Rectal smooth muscle tissue (tissue), 1 donor: Measurements from ENCODE around the gene ROBO1.

ENCODE experiments used
- H3K27ac ChIP-seq: one replicate; pipeline ENCODE4 v1.7.0; 2013; ENCODE audit warnings: low read depth, low read length, inconsistent platforms
- H3K27me3 ChIP-seq: one replicate; pipeline ENCODE4 v1.7.0; 2013; ENCODE audit warnings: low read length; ENCODE audit not compliant: control insufficient read depth, insufficient read depth
- H3K36me3 ChIP-seq: one replicate; pipeline ENCODE4 v1.7.0; 2013; ENCODE audit warnings: low read length; ENCODE audit not compliant: control insufficient read depth, insufficient read depth
- H3K4me1 ChIP-seq: one replicate; pipeline ENCODE4 v1.7.0; 2013; ENCODE audit warnings: low read length; ENCODE audit not compliant: control insufficient read depth, insufficient read depth
- H3K4me3 ChIP-seq: one replicate; pipeline ENCODE4 v1.7.0; 2013; ENCODE audit warnings: low read length
- H3K9ac ChIP-seq: one replicate; pipeline ENCODE4 v1.7.0; 2013; ENCODE audit warnings: low read length

Gene ROBO1

GRCh38 chr3:78670094-78670493 lies 1097.7 kb downstream of the ROBO1 start:
- H3K27ac ChIP-seq: no peak overlapping the region
- H3K4me3 ChIP-seq: no peak overlapping the region
- H3K36me3 ChIP-seq: no peaks in the 10 kb centered on the region
- H3K4me1 ChIP-seq: no peaks in the 10 kb centered on the region
- H3K9ac ChIP-seq: no peak overlapping the region
- H3K27me3 ChIP-seq: no peaks in the 10 kb centered on the region

GRCh38 chr3:78668302-78668701 lies 1099.5 kb downstream of the ROBO1 start:
- no peak overlapping the region for H3K4me3 ChIP-seq
- no peaks in the 10 kb centered on the region for H3K27me3 ChIP-seq
- H3K36me3 ChIP-seq: no peaks in the 10 kb centered on the region
- H3K27ac ChIP-seq: no peak overlapping the region
- H3K9ac ChIP-seq: no peak overlapping the region
- no peaks in the 10 kb centered on the region for H3K4me1 ChIP-seq

GRCh38 chr3:78666470-78666800 lies 1101.4 kb downstream of the ROBO1 start:
- no peak overlapping the region for H3K9ac ChIP-seq
- H3K27me3 ChIP-seq: no peaks in the 10 kb centered on the region
- no peaks in the 10 kb centered on the region for H3K4me1 ChIP-seq
- H3K4me3 ChIP-seq: no peak overlapping the region
- H3K36me3 ChIP-seq: no peaks in the 10 kb centered on the region
- H3K27ac ChIP-seq: no peak overlapping the region

GRCh38 chr3:78665776-78666469 lies 1101.9 kb downstream of the ROBO1 start:
- Histone ChIP-seq H3K4me1 (no peaks in the 10 kb centered on the region), H3K4me3 (no peak overlapping the region), H3K27ac (no peak overlapping the region), H3K9ac (no peak overlapping the region), H3K27me3 (no peaks in the 10 kb centered on the region), H3K36me3 (no peaks in the 10 kb centered on the region)

- Histone ChIP-seq H3K4me3 (no peak overlapping the region), H3K9ac (no peak overlapping the region), H3K27ac (no peak overlapping the region), H3K27me3 (no peaks in the 10 kb centered on the region), H3K36me3 (no peaks in the 10 kb centered on the region), H3K4me1 (no peaks in the 10 kb centered on the region)
Observed at GRCh38 chr3:78665101-78665500, 1102.7 kb downstream of the ROBO1 start.

GRCh38 chr3:78660957-78661356 lies 1106.8 kb downstream of the ROBO1 start:
- Histone ChIP-seq H3K27ac (no peak overlapping the region), H3K27me3 (no peaks in the 10 kb centered on the region), H3K36me3 (no peaks in the 10 kb centered on the region), H3K9ac (no peak overlapping the region), H3K4me3 (no peak overlapping the region), H3K4me1 (no peaks in the 10 kb centered on the region)

- Histone ChIP-seq H3K4me3 (no peak overlapping the region), H3K36me3 (no peaks in the 10 kb centered on the region), H3K4me1 (no peaks in the 10 kb centered on the region), H3K27me3 (no peaks in the 10 kb centered on the region), H3K9ac (no peak overlapping the region), H3K27ac (no peak overlapping the region)
Observed at GRCh38 chr3:78659386-78659987, 1108.3 kb downstream of the ROBO1 start.

- Histone ChIP-seq H3K4me1 (no peaks in the 10 kb centered on the region), H3K27me3 (no peaks in the 10 kb centered on the region), H3K4me3 (no peak overlapping the region), H3K9ac (no peak overlapping the region), H3K36me3 (no peaks in the 10 kb centered on the region), H3K27ac (no peak overlapping the region)
Observed at GRCh38 chr3:78647726-78648125, 1120.1 kb downstream of the ROBO1 start.

GRCh38 chr3:78645628-78646310 lies 1122.0 kb downstream of the ROBO1 start:
- Histone ChIP-seq H3K4me3 (no peak overlapping the region), H3K27ac (no peak overlapping the region)

GRCh38 chr3:78644847-78645246 lies 1123.0 kb downstream of the ROBO1 start:
- H3K36me3 ChIP-seq: no peaks in the 10 kb centered on the region
- H3K27me3 ChIP-seq: no peaks in the 10 kb centered on the region
- H3K27ac ChIP-seq: no peak overlapping the region
- no peak overlapping the region for H3K4me3 ChIP-seq
- H3K4me1 ChIP-seq: no peaks in the 10 kb centered on the region
- H3K9ac ChIP-seq: no peak overlapping the region

More at GRCh38 chr3:78645628-78646310, 1122.0 kb downstream of the ROBO1 start:
- Histone ChIP-seq H3K36me3 (no peaks in the 10 kb centered on the region), H3K9ac (no peak overlapping the region), H3K27me3 (no peaks in the 10 kb centered on the region), H3K4me1 (no peaks in the 10 kb centered on the region)

GRCh38 chr3:78642226-78643035 lies 1125.4 kb downstream of the ROBO1 start:
- H3K27me3 ChIP-seq: no peaks in the 10 kb centered on the region
- H3K9ac ChIP-seq: no peak overlapping the region
- H3K4me3 ChIP-seq: no peak overlapping the region
- H3K36me3 ChIP-seq: no peaks in the 10 kb centered on the region
- H3K4me1 ChIP-seq: no peaks in the 10 kb centered on the region
- no peak overlapping the region for H3K27ac ChIP-seq

- no peak overlapping the region for H3K4me3 ChIP-seq
- no peaks in the 10 kb centered on the region for H3K4me1 ChIP-seq
- no peak overlapping the region for H3K27ac ChIP-seq
- no peaks in the 10 kb centered on the region for H3K36me3 ChIP-seq
- H3K27me3 ChIP-seq: no peaks in the 10 kb centered on the region
- H3K9ac ChIP-seq: no peak overlapping the region
Observed at GRCh38 chr3:78641703-78642102, 1126.1 kb downstream of the ROBO1 start.
